HG03520 (cell line): ENCODE data around the gene TBC1D10A.

Experiments
- ATAC-seq: cut with Tn5 transposase; IDR thresholded peaks from one replicate; pipeline ENCODE4 v1.9.1; 2021; ENCODE audit warnings: mild to moderate bottlenecking, moderate library complexity; ENCODE audit not compliant: unreplicated experiment

The TBC1D10A gene

DNA sequence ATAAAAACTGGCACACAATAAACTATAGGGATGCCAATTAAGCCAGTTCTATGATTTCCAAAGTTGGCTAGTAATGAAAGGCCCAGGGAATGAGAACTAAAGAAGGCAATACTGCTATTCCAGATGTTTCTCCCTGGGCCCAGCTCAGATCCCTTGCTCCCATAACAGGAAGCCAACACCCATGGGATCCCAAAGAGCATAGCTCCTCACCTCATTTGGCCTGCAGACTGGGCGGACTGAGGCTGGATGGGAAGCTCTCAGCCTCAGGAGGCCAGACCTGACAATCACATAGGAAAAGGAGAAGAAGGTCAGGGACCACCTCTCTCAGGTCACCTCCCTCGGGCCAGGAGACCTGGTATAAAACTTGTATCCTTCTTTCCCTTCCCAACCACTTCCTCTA lies 5.3 kb downstream of the TBC1D10A start:
- no peak for ATAC-seq

DNA sequence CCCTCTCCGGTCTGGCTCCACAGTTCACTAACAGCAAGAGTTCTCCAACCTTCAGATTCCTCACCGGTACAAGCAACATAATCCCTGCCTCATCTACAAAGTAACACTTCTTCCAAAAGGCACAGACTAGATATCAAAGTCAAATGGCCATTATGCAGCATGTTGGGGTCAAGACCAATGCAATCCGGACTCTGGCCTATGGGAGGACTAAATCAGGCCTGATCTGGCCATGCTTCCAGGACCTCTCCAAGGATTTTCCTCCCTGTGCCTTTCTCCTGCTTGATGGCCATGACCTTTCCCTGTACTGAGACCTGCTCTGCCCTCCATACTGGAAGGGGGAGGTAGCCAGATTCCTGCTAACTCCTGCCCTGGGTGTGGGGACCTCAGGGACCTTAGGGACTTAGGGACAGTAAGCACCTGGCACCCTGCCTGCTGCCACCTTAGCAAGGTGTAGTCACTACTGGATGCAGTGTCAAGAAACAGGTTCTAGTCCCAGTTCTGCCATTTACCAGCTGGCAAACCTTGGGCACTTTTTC lies 6.7 kb downstream of the TBC1D10A start:
- no peak for ATAC-seq

DNA sequence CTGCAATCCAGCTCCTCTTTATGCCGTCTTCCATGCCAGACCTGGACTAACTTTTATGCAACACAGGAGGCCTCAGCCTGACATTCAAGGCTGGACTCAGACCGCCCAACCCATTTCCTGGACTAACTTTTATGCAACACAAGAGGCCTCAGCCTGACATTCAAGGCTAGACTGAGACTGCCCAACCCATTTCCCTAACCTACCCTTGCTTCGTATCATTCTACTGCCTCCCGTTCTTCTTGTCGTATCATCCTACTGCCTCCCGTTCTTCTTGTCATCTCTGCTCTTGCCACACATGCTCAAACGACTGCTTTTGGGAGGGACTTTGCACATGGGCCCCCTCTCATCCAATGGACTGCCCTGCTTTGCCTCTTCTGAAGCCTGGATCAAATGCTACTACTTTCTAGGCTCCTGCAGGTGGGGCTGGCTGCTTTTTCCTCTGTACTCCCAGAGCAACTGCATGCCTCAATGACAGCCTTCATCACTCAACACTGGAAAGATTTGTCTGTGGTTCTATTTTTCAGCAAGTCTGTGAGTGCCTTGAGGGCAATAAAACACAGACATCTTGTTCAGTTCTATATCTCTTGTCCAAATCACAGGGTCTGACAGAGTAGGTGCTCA lies 7.8 kb downstream of the TBC1D10A start:
- ATAC-seq: no peak

DNA sequence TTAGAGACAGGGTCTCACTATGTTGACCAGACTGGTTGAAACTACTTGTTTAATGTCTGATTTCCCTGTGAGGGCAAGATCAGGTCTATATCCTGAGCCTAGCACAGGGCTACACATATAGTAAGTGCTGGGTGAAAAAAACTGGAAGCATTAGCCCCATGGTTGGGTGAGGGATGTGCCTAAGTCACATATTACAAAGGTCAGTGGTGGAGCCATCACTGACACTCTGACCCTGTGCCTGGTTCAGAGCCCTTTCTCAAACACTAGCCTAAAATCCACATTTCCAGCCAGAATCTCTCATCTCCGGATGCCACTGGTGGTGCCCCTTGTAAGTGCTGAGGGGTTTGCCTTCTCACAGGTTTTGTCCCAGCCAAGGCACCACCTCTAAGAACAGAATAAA lies 9.0 kb downstream of the TBC1D10A start:
- ATAC-seq: no peak

DNA sequence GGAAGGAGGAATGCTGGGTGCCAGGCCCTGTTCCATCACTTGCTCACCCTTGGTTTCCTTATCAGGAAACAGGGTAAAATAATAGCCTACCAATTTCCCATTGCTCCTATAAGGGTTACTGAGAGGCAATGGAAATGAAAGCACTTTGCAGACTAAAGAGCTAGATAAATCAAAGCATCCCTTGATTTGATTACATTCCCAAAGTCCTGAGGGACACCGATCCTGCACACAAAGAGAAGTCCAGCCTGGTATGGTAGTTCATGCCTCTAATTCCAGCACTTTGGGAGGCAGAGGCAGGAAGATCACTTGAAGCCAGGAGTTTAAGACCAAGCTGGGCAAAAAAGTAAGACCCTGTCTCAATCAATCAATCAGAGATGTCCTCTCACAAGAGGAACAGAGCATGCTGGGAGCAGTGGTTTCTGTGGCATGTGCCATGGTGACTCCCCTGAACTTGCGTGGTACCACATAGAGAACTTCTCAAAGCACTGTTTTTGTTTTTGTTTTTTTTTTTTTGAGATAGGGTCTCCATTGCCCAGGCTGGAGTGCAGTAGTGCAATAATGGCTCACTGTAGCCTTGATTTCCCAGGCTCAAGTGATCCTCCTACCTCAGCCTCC lies 10.7 kb downstream of the TBC1D10A start:
- no peak for ATAC-seq

DNA sequence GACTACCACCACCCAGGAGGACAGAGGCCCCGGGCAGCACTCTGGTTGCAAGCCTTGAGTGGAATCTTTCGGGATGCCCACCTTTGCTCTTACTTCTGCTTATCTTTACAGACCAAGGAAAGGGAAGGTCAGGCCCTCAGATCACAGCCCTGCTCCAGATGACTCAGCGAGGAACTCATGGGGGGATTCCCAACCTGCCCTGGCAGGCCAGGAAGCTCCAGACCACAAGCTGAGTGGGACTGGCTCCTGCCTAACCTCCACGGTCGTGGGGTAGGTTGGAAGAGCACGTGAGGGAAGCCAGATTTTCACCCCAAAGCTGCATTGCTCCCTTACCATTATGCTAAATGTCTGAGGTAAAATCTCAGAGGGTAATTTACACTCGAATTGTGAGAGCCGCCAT lies 11.8 kb downstream of the TBC1D10A start:
- ATAC-seq: no peak

DNA sequence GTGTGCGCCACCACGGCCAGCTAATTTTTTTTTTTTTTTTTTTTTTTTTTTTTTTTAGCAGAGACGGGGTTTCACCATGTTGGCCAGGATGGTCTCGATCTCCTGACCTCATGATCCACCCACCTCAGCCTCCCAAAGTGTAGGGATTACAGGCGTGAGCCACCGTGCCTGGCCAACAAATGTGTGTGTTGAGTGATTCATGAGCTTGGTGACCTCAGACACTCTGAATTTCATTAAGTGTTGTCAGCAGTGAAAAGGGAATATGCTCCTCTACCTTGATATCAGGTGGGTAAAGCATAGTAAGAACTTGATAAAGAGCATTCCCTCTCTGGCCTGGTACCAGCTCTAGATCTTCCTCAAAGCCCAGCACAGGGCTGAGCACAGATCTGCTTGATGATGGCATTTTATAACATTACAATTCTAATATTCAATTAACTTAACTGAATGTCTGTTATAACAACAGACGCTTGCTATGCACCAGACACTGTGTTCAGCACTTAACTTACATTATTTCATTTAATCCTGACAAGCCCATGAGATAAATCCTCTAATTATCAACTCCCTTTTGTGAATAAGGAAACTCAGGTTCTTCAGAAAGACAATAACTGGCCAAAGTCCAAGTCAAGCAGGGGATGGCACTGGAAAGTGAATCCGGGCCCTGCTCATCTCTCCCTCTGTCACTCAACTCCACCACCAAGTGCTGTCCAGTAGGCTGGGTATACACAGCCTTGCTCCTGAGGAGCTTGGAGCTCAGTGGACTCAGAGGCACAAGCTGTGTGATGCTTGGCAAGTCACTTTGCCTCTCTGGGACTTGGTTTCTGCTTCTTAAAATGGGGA lies 13.0 kb downstream of the TBC1D10A start:
- ATAC-seq: no peak

DNA sequence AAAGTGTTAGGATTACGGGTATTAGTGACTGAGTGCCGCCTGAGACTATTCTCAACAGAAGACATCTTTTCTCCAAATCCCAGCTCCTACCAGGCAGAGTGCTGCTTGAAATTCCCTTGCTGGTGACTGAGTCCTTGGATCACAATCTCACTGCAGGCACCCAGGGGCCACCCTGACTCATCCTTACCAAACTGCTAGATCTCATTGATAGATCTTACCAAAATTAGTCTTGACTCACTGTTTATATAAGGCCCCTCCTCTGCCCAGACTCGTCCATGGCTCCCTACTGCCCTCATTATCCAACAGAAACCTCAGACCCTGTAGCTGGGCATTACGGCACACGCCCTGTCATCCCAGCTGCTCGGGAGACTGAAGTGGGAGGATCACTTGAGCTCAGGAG lies 14.7 kb downstream of the TBC1D10A start:
- ATAC-seq: no peak

DNA sequence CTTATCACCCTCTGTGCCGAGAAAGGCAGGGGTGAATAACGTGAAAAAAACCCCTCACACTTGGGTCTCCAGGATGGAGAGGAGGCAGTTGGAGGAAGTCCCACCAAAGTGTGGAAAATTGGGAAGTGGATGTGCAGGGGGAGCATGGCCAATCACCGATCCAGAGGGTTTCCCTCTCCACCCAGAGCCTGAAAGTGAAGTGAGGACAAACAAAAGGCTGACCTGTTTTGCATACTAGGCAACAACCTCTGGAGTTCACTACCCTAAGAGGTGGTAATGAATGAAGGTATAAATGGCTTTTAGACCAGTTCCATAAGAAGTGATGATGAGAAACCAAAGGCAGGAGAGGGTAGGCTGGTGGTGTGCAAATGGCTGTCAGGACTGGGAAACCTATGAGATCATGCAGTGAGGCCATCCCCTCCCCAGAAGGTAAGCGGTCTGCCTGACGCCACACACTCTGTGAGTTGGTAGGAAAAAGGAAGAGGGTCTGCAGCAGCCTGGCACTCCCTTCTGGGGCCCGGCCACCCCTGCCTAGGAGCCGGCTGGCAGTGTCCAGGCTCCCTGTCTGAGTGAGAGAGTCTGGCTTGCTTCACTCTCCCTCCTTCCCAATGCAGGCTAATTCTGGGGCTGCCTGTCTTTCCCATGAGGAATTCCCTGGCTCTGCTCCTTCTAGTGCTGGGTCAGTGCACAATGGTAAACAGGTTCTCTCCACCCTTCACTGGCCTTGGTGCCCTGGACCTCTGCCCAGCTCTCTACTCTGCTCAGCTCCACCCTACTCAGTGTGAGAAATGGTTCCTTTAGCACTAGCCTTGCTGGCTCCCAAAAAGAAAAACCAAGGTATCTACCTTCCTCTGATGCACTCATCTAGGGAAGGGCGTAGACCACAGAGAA lies 15.6 kb downstream of the TBC1D10A start:
- no peak for ATAC-seq

DNA sequence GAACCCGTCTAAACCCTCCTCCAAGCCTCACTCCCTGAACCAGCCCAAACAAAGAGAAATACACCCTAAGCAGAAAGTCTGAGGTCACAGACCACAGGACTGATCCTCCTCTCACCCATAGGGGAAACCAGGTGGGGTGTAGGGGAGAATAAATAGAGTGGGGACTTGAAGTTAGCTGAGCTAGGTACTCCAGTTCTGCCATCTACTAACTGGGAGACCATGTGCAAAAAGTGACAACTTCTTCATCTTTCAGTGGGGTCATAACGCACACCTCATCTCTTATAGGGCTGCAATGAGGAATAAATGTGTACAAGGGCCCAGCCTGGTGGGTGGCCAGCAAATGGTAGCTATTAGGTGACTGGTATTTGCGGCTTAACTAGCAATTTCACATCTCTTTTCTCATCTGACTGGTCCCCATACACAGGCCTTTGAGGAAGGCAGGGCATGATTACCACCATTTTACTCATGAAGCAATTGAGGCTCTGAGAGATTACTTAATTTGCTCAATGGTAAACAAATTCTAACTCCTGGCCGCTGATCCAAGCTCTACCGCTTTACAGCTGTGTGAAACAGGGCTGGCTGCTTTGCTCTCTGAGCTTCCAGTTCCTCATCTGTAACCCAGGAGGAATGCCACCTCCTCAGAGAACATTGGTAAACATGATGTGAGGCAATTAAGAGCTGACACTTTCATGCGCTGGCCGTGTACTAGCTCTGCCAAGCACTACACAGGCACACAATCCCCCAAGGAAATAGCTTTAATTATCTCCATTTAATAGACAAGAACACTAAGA lies 16.6 kb downstream of the TBC1D10A start:
- no peak for ATAC-seq

DNA sequence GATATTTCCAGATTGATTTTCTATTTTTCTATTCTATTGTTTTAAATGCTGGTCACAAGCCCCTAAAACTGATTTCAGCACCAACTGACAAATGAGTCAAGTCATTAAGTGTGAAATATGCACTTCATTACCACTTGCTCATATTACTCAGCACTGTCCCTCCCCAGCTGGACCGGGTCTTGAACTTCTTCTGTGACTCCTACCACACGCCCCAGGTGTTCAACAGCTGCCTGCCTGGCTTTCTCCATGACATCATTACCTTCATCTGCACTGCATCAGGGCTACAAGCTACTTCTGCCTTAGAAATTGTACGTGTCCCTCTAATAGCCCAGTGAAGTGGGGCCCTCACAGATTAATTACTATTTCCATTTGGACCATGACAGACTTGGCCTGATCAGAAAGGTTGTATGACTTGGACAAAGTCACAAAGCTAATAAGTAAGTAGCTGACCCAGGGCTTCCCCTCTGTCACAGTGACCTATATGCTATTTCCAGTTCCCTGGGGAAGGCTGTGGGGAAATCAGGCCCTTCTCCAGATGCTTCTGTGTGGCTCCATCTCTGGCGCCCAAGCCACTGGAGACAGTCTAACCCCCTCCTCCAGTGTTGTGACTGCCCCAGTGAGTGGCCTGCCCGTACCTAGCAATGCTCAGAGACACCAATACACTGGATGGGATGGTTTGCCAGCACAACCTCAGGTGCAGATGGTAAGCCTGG lies 18.1 kb downstream of the TBC1D10A start:
- ATAC-seq: peak; percentile 41

DNA sequence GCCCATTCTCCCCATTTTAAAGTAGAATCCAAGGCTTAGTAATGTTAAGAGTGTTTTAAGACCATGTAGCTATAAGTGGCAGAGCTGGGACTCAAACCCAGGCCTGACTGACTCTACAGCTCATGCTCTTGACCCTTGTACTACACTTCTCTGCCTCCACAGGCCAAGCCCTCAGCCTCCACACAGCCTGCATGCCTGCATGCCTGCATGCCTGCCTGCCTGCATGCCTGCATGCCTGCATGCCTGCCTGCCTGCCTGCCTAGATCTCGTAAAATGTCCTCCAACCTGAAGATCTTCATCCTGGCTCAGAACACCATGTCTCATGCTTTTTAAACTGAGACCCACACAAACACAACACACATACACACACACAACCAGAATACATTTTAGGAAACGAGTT lies 18.6 kb downstream of the TBC1D10A start:
- ATAC-seq: no peak

DNA sequence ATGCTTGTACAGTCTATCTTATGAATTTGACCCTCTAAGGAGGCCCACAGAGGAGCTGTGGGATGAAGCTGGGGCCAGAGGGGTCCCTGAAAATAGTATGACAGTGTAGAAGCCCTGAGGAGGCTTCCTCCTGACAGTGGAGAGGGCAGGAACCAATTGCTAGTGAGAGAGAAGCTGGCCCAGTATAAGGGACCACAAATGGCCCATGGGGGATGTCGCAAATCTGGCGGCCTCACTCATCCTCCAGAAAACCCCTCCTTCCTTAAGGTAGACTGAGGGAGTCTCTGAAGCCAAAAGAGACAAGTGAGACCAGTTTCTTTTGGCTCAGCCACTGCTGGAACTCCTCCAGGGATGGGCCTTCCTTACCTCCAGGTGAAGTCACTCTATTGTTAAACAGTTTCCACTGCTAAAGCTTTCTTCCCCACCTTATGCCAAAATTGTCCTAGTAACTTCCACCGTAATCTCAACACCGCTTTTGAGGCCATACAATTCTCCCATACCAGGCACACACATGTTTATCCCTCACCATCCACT lies 19.6 kb downstream of the TBC1D10A start:
- no peak for ATAC-seq

DNA sequence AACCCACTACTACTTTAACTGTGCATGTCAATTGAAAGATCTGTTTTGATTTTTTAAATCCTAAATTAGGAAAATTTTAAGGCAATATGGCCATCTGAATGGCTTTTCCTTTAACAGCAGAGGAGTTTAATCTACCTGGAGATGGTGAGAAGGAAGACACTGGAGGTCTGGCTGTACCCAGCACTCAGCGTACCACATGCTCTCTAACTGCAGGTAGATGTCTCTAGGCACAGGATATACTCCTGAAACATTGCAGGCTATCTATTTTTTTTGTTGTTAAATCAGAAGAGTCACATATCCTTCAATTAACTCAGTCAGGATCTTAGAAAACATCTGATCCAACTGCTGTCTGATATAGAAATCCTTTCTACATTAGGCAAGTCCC lies 20.1 kb downstream of the TBC1D10A start:
- ATAC-seq: no peak

DNA sequence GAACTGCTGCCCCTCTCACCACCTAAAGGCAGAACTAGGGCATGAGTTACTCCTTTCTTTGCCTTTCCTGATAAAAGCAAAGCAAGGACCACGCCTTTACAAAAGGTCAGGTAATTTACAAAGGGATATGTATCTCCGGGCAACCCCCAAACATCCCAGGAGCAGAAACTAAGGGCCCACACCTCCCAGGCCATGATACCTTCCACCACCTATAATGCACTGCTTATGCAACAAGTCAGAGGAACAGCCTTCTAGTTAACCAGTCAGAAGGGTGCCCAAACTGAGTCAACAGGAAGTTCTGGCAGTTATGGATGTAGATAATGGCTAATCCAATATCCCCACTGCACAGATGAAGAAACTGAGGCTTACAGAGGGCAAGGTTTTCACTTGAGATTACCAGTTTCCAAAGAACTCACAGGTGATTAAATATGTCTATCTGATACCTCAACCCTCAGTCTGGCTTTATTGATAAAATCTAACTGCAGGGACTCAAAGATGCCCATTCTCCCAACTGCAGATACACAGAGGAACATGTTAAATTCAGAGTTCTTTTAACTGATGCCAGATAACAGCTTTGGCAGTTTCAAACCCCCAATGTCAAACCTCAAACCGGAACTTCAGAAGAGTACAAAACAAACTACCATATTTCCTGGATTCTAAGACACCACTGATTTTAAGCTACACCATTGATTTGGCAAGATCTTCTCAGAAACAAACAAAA lies 20.7 kb downstream of the TBC1D10A start:
- ATAC-seq: no peak

DNA sequence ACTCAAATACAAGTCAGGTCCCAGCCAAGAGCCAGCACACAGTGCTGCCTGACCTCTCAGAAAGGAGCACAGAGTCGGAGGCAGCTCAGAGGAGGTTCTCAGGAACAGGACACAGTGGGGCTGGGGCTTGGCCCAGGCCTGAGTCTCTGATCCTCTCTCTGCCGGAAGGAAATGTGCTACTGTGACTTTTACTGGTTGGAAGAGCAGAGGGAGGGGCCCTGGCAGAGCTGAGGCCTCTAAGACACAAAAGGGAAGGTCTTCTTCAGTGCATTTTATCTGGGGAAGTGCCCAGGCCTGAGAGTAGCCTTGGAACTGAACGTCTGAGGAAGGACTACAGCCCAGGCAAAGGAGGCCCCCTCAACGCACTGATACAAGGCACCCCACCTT lies 21.2 kb downstream of the TBC1D10A start:
- ATAC-seq: peak; percentile 47

DNA sequence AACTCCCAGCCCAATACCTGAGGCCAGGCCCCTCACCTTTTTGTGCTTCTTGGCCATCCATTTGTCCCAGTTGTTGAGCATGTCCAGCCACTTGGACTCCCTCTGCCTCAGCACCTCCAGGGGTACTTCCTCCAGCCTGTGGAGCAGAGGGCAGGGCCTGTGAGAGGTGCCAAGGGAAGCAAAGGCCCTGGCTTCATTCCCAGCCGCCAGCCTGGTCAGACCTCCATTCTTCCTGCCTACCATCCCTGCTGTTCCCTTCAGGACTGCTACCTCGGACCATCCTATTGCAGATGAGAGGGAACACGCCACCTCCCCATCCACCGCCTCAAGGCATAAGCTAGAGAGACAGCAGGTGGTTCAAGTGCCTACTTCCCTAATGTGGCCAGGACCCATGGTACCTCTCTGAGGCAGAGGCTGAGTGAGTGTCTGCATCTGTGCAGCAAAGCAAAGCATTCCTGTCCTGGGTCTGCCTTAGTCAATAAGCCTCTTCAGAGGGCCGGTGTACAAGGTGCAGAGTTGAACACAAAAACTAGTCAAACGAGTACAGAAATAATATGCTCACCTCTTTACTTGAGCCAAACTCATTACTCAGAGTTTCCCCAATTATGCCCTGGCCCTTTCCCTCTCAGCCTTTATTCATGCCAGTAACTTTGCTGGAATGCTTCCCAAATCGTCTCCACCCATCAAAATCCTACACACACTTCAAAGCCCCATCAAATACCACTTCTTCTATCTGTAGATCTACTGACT lies 22.1 kb downstream of the TBC1D10A start:
- ATAC-seq: no peak

DNA sequence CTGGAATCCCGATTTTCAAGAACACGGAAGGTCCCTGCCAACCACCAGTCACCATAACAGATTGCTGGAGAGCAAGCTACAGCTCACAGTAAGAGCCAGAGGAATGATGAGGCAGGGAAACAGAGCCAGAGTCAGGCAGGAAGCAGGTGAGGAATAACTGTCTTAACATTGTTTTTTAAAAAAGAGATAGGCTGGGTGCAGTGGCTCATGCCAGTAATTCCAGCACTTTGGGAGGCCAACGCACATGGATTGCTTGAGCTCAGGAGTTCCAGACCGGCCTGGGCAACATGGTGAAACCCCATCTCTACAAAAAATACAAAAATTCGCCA lies 24.0 kb downstream of the TBC1D10A start:
- ATAC-seq: no peak
